Subcutaneous abdominal adipose tissue (tissue), 5 donors: ENCODE measurements around the gene UBAP1.
"Not testable (repeated sequence)": the region's sequence is repeated elsewhere in the genome, so short reads cannot be mapped to it uniquely, and the experiment has no call there.

Experiments used
- H3K27ac ChIP-seq: one replicate; pipeline ENCODE4 v1.7.0; 2013; ENCODE audit warnings: low read depth, mild to moderate bottlenecking, inconsistent platforms, low read length, moderate library complexity
- H3K27me3 ChIP-seq, 5 donors: one replicate each; pipeline ENCODE4 v1.7.0; 2013; ENCODE audit warnings: low read length in 5 of 5, inconsistent platforms in 1 of 5; ENCODE audit not compliant: control insufficient read depth in 5 of 5, insufficient read depth in 4 of 5
- H3K36me3 ChIP-seq, 5 donors: one replicate each; pipeline ENCODE4 v1.7.0; 2013; ENCODE audit warnings: low read length in 5 of 5; ENCODE audit not compliant: control insufficient read depth in 5 of 5, insufficient read depth in 5 of 5
- H3K4me1 ChIP-seq, 5 donors: one replicate each; pipeline ENCODE4 v1.7.0; 2013; ENCODE audit warnings: low read length in 5 of 5, mild to moderate bottlenecking in 3 of 5, moderate library complexity in 1 of 5; ENCODE audit not compliant: control insufficient read depth in 5 of 5, insufficient read depth in 5 of 5
- H3K4me3 ChIP-seq, 5 donors: one replicate each; pipeline ENCODE4 v1.7.0; 2013; ENCODE audit warnings: low read length in 5 of 5, low read depth in 1 of 5
- H3K9ac ChIP-seq, 5 donors: one replicate each; pipeline ENCODE4 v1.7.0; 2013; ENCODE audit warnings: low read length in 5 of 5, mild to moderate bottlenecking in 4 of 5, moderate library complexity in 3 of 5
- H3K9me3 ChIP-seq, 5 donors: one replicate each; pipeline ENCODE4 v1.7.0; 2013; ENCODE audit warnings: low read length in 5 of 5; ENCODE audit not compliant: control insufficient read depth in 5 of 5
- donor health status: healthy.
- donor health status: healthy.
- donor health status: healthy.
- donor health status: healthy.
- donor health status: healthy.

The UBAP1 gene

GRCh38 chr9:34178436-34179212 lies at the start of gene UBAP1:
UBAP1 (plus strand) TSS chr9:34179043; CDS start chr9:34220915, 41,872 bp downstream.
- Histone ChIP-seq H3K9ac (peak within 1 kb of the TSS; percentile 89 to 100 (median 99)), H3K27ac (peak within 1 kb of the TSS; percentile 99), H3K9me3 (no peaks in the 10 kb centered on the region), H3K4me1 (peaks cover 0 to 23% (median 10%) of the 10 kb centered on the region in 5 donors), H3K4me3 (peak within 1 kb of the TSS; percentile 87 to 100 (median 89)), H3K27me3 (no peaks in the 10 kb centered on the region), H3K36me3 (no peaks in the 10 kb centered on the region)

GRCh38 chr9:34131571-34131970 lies 47.3 kb upstream of the UBAP1 start:
- Histone ChIP-seq H3K4me1 (peaks cover 0 to 12% (median 7%) of the 10 kb centered on the region in 5 donors), H3K9me3 (no peaks in the 10 kb centered on the region), H3K27ac (peak overlapping the region; percentile 48), H3K4me3 (no peak overlapping the region), H3K27me3 (no peaks in the 10 kb centered on the region), H3K36me3 (no peaks in the 10 kb centered on the region), H3K9ac (no peak overlapping the region)

GRCh38 chr9:34133436-34133949 lies 45.4 kb upstream of the UBAP1 start:
- H3K4me3 ChIP-seq = no peak overlapping the region
- no peak overlapping the region for H3K27ac ChIP-seq
- no peaks in the 10 kb centered on the region for H3K9me3 ChIP-seq
- H3K4me1 ChIP-seq = peaks cover 0 to 8% (median 0%) of the 10 kb centered on the region in 5 donors
- no peaks in the 10 kb centered on the region for H3K27me3 ChIP-seq
- H3K36me3 ChIP-seq = no peaks in the 10 kb centered on the region
- no peak overlapping the region for H3K9ac ChIP-seq

- no peak overlapping the region for H3K4me3 ChIP-seq
- H3K27ac ChIP-seq = no peak overlapping the region
- peaks cover 0 to 11% (median 2%) of the 10 kb centered on the region in 5 donors for H3K4me1 ChIP-seq
- H3K9me3 ChIP-seq = no peaks in the 10 kb centered on the region
- no peaks in the 10 kb centered on the region for H3K27me3 ChIP-seq
- no peaks in the 10 kb centered on the region for H3K36me3 ChIP-seq
- no peak overlapping the region for H3K9ac ChIP-seq
Measured at GRCh38 chr9:34134521-34134920, 44.3 kb upstream of the UBAP1 start.

- not testable (repeated sequence) for H3K36me3 ChIP-seq, H3K27ac ChIP-seq, H3K9ac ChIP-seq, H3K9me3 ChIP-seq, H3K4me3 ChIP-seq, H3K27me3 ChIP-seq
- peaks cover 0 to 19% (median 11%) of the 10 kb centered on the region in 5 donors for H3K4me1 ChIP-seq
Measured at GRCh38 chr9:34138644-34139043, 40.2 kb upstream of the UBAP1 start.

- no peak overlapping the region for H3K4me3 ChIP-seq
- H3K4me1 ChIP-seq = peaks cover 0 to 19% (median 11%) of the 10 kb centered on the region in 5 donors
- no peak overlapping the region for H3K9ac ChIP-seq
- H3K9me3 ChIP-seq = no peaks in the 10 kb centered on the region
- H3K27me3 ChIP-seq = no peaks in the 10 kb centered on the region
- no peaks in the 10 kb centered on the region for H3K36me3 ChIP-seq
- no peak overlapping the region for H3K27ac ChIP-seq
Measured at GRCh38 chr9:34139477-34140146, 39.2 kb upstream of the UBAP1 start.

DNA sequence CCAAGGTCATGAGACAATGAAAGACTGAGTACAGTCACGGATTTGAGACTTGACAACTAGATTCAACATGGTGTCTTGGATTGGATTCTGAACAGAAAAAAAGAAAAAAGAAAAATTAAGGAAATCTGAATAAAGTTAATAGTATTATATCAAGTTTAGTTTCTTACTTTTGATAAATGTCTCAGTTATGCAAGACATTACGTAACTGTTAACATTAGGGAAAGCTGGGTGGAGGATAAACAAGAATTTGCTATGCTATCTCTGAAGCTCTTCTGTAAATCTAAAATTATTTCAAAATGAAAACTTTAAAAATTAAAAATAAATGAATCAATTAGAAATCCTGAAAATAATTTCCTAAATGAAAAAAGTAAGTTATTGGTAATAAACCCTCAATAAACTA lies 38.0 kb upstream of the UBAP1 start:
- Histone ChIP-seq H3K4me1 (peaks cover 0 to 19% (median 11%) of the 10 kb centered on the region in 5 donors), H3K27ac (peak overlapping the region; percentile 0), H3K27me3 (no peaks in the 10 kb centered on the region), H3K4me3 (no peak overlapping the region), H3K9ac (no peak overlapping the region), H3K36me3 (no peaks in the 10 kb centered on the region), H3K9me3 (no peaks in the 10 kb centered on the region)

- Histone ChIP-seq H3K9me3 (no peaks in the 10 kb centered on the region), H3K4me1 (peaks cover 0 to 19% (median 11%) of the 10 kb centered on the region in 5 donors), H3K27me3 (no peaks in the 10 kb centered on the region), H3K4me3 (no peak overlapping the region), H3K9ac (no peak overlapping the region), H3K36me3 (no peaks in the 10 kb centered on the region), H3K27ac (peak overlapping the region; percentile 54)
Measured at GRCh38 chr9:34143116-34143515, 35.7 kb upstream of the UBAP1 start.

DNA sequence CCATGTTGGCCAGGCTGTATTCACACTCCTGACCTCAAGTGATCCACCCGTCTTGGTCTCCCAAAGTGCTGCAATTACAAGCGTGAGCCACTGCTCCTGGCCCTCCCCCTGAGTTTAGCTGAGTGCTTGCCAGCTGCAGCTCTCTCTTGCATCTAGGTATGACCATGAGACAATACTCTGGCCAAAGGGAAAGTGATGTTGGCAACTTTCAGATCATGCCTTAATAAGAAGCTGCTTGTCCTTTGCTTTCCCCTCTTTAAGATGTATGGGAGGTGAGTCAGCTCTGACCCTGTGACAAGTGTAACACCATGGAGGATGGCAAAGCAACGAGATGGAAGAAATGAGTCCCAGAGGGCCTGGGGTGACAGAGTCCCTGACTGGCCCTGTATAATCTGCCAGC lies 33.7 kb upstream of the UBAP1 start:
- H3K4me3 ChIP-seq = no peak overlapping the region
- H3K9ac ChIP-seq = no peak overlapping the region
- no peaks in the 10 kb centered on the region for H3K9me3 ChIP-seq
- H3K36me3 ChIP-seq = no peaks in the 10 kb centered on the region
- peaks cover 0 to 14% (median 6%) of the 10 kb centered on the region in 5 donors for H3K4me1 ChIP-seq
- no peak overlapping the region for H3K27ac ChIP-seq
- H3K27me3 ChIP-seq = no peaks in the 10 kb centered on the region

DNA sequence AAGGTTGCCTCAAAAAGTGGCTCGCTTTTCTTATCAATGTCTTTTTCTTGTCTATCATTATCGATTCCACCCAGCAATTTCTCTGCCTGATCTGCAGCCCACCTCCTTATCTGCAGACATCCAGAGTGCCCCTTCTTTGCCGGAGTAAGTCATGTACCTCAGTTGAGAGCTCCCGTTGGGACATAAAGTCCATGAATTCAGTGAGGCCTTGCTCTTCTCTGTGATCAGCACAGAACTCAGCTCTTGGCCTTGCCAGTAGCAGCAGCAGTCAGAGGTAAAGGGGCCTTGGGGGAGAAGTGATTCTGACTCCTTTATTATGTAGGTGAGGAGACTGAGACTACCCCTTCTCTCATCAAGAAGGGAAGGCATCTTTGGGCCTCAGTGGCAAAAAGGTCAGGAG lies 27.4 kb upstream of the UBAP1 start:
- Histone ChIP-seq H3K27me3 (no peaks in the 10 kb centered on the region), H3K4me1 (no peaks in the 10 kb centered on the region), H3K36me3 (no peaks in the 10 kb centered on the region), H3K9ac (no peak overlapping the region), H3K27ac (no peak overlapping the region), H3K4me3 (no peak overlapping the region), H3K9me3 (no peaks in the 10 kb centered on the region)
